CD14-positive monocyte (primary cell): ENCODE data around the gene TTBK1. TPM values are rescaled to one million over a fixed set of nuclear protein-coding genes. Genes with fewer than 3 reads are reported as not detected.

Experiments used
- DNase-seq, 3 donors: peaks; one replicate each; pipeline ENCODE4 v3.0.0-alpha.2; 2011 to 2022
- H2AFZ ChIP-seq: 2 replicates; pipeline ENCODE4 v1.6.0; 2012; ENCODE audit warnings: mild to moderate bottlenecking, low read depth, low read length, inconsistent platforms; ENCODE audit not compliant: insufficient read depth, poor library complexity, severe bottlenecking
- H3K27ac ChIP-seq, 2 donors: 1 replicate in 1 of 2; 2 replicates in 1 of 2; pipeline ENCODE4 v1.5.1; 2012 to 2013; ENCODE audit warnings: low read length in 2 of 2, control low read depth in 1 of 2, inconsistent platforms in 1 of 2, low read depth in 1 of 2, mild to moderate bottlenecking in 1 of 2
- H3K27me3 ChIP-seq, 2 donors: one replicate each; pipeline versions ENCODE4 v1.6.0 to v1.6.1; 2011 to 2013; ENCODE audit warnings: low read length in 2 of 2; ENCODE audit not compliant: control insufficient read depth in 2 of 2, insufficient read depth in 2 of 2
- H3K36me3 ChIP-seq, 2 donors: replicated peaks in 1 of 2; 1 replicate in 1 of 2; 2 replicates in 1 of 2; pipeline versions ENCODE4 v1.5.1 to v1.6.1; 2012 to 2013; ENCODE audit warnings: low read length in 2 of 2, control low read depth in 1 of 2, inconsistent platforms in 1 of 2, mild to moderate bottlenecking in 1 of 2; ENCODE audit not compliant: insufficient read depth in 2 of 2, control insufficient read depth in 1 of 2
- H3K4me1 ChIP-seq, 2 donors: 1 replicate in 1 of 2; 2 replicates in 1 of 2; pipeline versions ENCODE4 v1.5.1 to v1.6.1; 2012 to 2013; ENCODE audit warnings: low read length in 2 of 2, control low read depth in 1 of 2, inconsistent platforms in 1 of 2, mild to moderate bottlenecking in 1 of 2, moderate library complexity in 1 of 2; ENCODE audit not compliant: insufficient read depth in 2 of 2, control insufficient read depth in 1 of 2
- H3K4me2 ChIP-seq: replicated peaks from 2 replicates; pipeline ENCODE3; 2012; ENCODE audit warnings: low read length, moderate library complexity, mild to moderate bottlenecking; ENCODE audit not compliant: poor library complexity, severe bottlenecking; ENCODE audit errors: extremely low read depth
- H3K4me3 ChIP-seq, 3 experiments: fragments of 200-600 bp in 1 of 3; sonication (generic) in 1 of 3; replicated peaks in 1 of 3; 1 replicate in 2 of 3; 2 replicates in 1 of 3; pipeline ENCODE4 v1.5.1; 2011 to 2013; ENCODE audit warnings: low read length in 3 of 3, mild to moderate bottlenecking in 3 of 3, control low read depth in 2 of 3, low read depth in 2 of 3, inconsistent platforms in 1 of 3, moderate library complexity in 1 of 3
- H3K79me2 ChIP-seq: 2 replicates; pipeline ENCODE4 v1.6.0; 2012; ENCODE audit warnings: mild to moderate bottlenecking, control low read depth, inconsistent platforms, low read length, moderate library complexity; ENCODE audit not compliant: insufficient read depth
- H3K9ac ChIP-seq: 2 replicates; pipeline ENCODE4 v1.6.0; 2017; ENCODE audit warnings: low read length, mild to moderate bottlenecking; ENCODE audit not compliant: insufficient read depth, poor library complexity, severe bottlenecking
- H3K9me3 ChIP-seq, 2 donors: replicated peaks in 1 of 2; 1 replicate in 1 of 2; 2 replicates in 1 of 2; pipeline versions ENCODE4 v1.5.1 to v1.6.1; 2012 to 2013; ENCODE audit warnings: low read length in 2 of 2, control low read depth in 1 of 2; ENCODE audit not compliant: control insufficient read depth in 1 of 2, insufficient read depth in 1 of 2
- H4K20me1 ChIP-seq: 2 replicates; pipeline ENCODE4 v1.6.0; 2012; ENCODE audit warnings: mild to moderate bottlenecking, low read length, control low read depth, moderate library complexity; ENCODE audit not compliant: insufficient read depth
- H3K27ac Mint-ChIP-seq, 7 donors: one replicate each; pipeline ENCODE4 v1.8.0; 2020; ENCODE audit warnings: mild to moderate bottlenecking in 7 of 7, mixed read lengths in 7 of 7, moderate library complexity in 6 of 7, inconsistent platforms in 2 of 7
- H3K27me3 Mint-ChIP-seq, 3 donors: one replicate each; pipeline ENCODE4 v1.8.0; 2021 to 2022; ENCODE audit warnings: low read depth in 3 of 3, mild to moderate bottlenecking in 3 of 3, mixed read lengths in 3 of 3, moderate library complexity in 3 of 3, inconsistent platforms in 1 of 3
- H3K36me3 Mint-ChIP-seq, 2 donors: one replicate each; pipeline ENCODE4 v1.8.0; 2020; ENCODE audit warnings: mixed read lengths in 2 of 2, inconsistent platforms in 1 of 2, mild to moderate bottlenecking in 1 of 2
- H3K4me1 Mint-ChIP-seq: one replicate; pipeline ENCODE4 v1.8.0; 2020; ENCODE audit warnings: mild to moderate bottlenecking, mixed read lengths
- H3K4me3 Mint-ChIP-seq, 2 donors: one replicate each; pipeline ENCODE4 v1.8.0; 2020; ENCODE audit warnings: mild to moderate bottlenecking in 2 of 2, mixed read lengths in 2 of 2, moderate library complexity in 1 of 2
- H3K9me3 Mint-ChIP-seq, 7 donors: one replicate each; pipeline ENCODE4 v1.8.0; 2020 to 2022; ENCODE audit warnings: mixed read lengths in 7 of 7, mild to moderate bottlenecking in 6 of 7, moderate library complexity in 6 of 7, inconsistent platforms in 2 of 7
- WGBS: methylation state at CpG from one replicate; pipeline ENCODE4 v1.1.5; 2013; ENCODE audit warnings: missing lambda C conversion rate; ENCODE audit not compliant: insufficient coverage; 5-methylcytosine and 5-hydroxymethylcytosine counted together
- intact Hi-C, 2 donors: fragments of 100-400 bp; cut with micrococcal nuclease; formaldehyde crosslinking; loops; one replicate each; pipeline versions ENCODE4 v1.15.0 to v1.15.1; 2023
- polyA plus RNA-seq, 3 donors: library from polyadenylated mRNA; depleted of rRNA in 1 of 3; unstranded in 2 of 3; stranded (reverse) in 1 of 3; fragments of 300-500 nt in 2 of 3; fragments of >200 nt in 1 of 3; fragmentation: Illumina TruSeq in 2 of 3; gene quantifications; 1 replicate in 2 of 3; 2 replicates in 1 of 3; pipeline ENCODE4 v1.2.3, GENCODE V29; 2012 to 2021
- TF ChIP-seq, protein P1 (sequence below): fragments of 200-600 bp; IDR thresholded peaks from one replicate; pipeline ENCODE4 v1.8.0; 2022; ENCODE audit warnings: antibody characterized with exemption, mild to moderate bottlenecking

TTBK1 gene
- polyA plus RNA-seq, 3 donors: not detected

DNA sequence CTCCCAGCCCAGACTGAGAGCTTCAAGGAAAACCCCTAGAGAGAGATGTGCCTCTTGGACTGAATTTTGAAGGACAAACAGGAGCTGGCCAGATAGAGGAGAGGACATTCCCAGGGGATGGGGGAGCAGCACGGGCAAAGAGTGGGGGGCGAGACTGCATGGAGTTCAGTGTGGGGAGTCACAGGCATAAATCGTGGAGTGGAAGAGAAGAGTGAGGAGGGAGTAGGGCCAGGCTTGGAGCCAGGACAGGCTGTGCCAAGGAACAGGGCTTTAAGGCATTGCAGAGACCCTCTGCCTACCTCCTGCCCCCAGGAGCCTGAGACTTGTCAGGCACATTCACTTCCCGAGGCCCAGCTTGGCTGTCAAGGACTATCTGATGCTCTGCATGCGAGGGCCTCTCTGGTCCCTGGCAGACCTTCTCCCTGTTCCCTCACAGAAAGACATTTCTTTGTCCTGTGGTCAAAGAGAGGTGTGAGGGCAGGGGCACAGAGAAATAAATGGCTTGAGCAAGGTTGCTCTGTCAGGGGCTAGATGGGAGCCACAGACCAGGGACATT is 49.6 kb downstream of the TTBK1 start:
- WGBS: 100% methylated on average over 2 of the region's 5 CpGs
- H3K27ac Mint-ChIP-seq: no peak overlapping the region
- TF ChIP-seq, protein P1, sequence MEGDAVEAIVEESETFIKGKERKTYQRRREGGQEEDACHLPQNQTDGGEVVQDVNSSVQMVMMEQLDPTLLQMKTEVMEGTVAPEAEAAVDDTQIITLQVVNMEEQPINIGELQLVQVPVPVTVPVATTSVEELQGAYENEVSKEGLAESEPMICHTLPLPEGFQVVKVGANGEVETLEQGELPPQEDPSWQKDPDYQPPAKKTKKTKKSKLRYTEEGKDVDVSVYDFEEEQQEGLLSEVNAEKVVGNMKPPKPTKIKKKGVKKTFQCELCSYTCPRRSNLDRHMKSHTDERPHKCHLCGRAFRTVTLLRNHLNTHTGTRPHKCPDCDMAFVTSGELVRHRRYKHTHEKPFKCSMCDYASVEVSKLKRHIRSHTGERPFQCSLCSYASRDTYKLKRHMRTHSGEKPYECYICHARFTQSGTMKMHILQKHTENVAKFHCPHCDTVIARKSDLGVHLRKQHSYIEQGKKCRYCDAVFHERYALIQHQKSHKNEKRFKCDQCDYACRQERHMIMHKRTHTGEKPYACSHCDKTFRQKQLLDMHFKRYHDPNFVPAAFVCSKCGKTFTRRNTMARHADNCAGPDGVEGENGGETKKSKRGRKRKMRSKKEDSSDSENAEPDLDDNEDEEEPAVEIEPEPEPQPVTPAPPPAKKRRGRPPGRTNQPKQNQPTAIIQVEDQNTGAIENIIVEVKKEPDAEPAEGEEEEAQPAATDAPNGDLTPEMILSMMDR: no peak
- no peaks in the 10 kb centered on the region for H3K4me1 ChIP-seq
- no peaks in the 10 kb centered on the region for H3K9me3 ChIP-seq
- peaks cover 0 to 2% (median 0%) of the 10 kb centered on the region in 7 donors for H3K9me3 Mint-ChIP-seq
- H3K36me3 ChIP-seq: no peaks in the 10 kb centered on the region
- no peaks in the 10 kb centered on the region for H3K4me1 Mint-ChIP-seq
- H3K36me3 Mint-ChIP-seq: no peaks in the 10 kb centered on the region
- no peak overlapping the region for H3K4me2 ChIP-seq
- no peak for DNase-seq
- no peaks in the 10 kb centered on the region for H3K27me3 ChIP-seq
- no peak overlapping the region for H2AFZ ChIP-seq
- H3K79me2 ChIP-seq: no peaks in the 10 kb centered on the region
- H4K20me1 ChIP-seq: no peaks in the 10 kb centered on the region
- H3K27ac ChIP-seq: no peak overlapping the region
- intact Hi-C loops: no loop called here
- no peak overlapping the region for H3K9ac ChIP-seq
- H3K27me3 Mint-ChIP-seq: peaks cover 3 to 12% (median 4%) of the 10 kb centered on the region in 3 donors
- H3K4me3 Mint-ChIP-seq: no peak overlapping the region
- no peak overlapping the region for H3K4me3 ChIP-seq

GRCh38 chr6:43293698-43294097 is 50.4 kb downstream of the TTBK1 start:
- H3K36me3 Mint-ChIP-seq: no peaks in the 10 kb centered on the region
- Histone ChIP-seq H3K4me2 (no peak overlapping the region), H3K27ac (no peak overlapping the region), H2AFZ (no peak overlapping the region), H3K4me3 (no peak overlapping the region), H3K9ac (no peak overlapping the region), H3K36me3 (no peaks in the 10 kb centered on the region), H3K4me1 (no peaks in the 10 kb centered on the region), H3K9me3 (no peaks in the 10 kb centered on the region), H4K20me1 (no peaks in the 10 kb centered on the region), H3K27me3 (no peaks in the 10 kb centered on the region), H3K79me2 (no peaks in the 10 kb centered on the region)
- H3K27me3 Mint-ChIP-seq: peaks cover 3 to 13% (median 4%) of the 10 kb centered on the region in 3 donors
- no peak overlapping the region for H3K4me3 Mint-ChIP-seq
- no peaks in the 10 kb centered on the region for H3K4me1 Mint-ChIP-seq
- H3K9me3 Mint-ChIP-seq: peaks cover 0 to 2% (median 0%) of the 10 kb centered on the region in 7 donors
- no peak overlapping the region for H3K27ac Mint-ChIP-seq
- intact Hi-C loops: no loop called here
- no peak for DNase-seq
- WGBS: 93% methylated on average over 3 of the region's 3 CpGs
- TF ChIP-seq, protein P1: no peak
